GM21423 (cell line): Measurements from ENCODE around the gene HMCN2.
"Not testable (repeated sequence)": the region's sequence is repeated elsewhere in the genome, so short reads cannot be mapped to it uniquely, and the experiment has no call there.

Experiments used
- ATAC-seq: cut with Tn5 transposase; IDR thresholded peaks from one replicate; pipeline ENCODE4 v1.9.1; 2021; ENCODE audit warnings: mild to moderate bottlenecking, moderate library complexity; ENCODE audit not compliant: unreplicated experiment

Gene HMCN2

DNA sequence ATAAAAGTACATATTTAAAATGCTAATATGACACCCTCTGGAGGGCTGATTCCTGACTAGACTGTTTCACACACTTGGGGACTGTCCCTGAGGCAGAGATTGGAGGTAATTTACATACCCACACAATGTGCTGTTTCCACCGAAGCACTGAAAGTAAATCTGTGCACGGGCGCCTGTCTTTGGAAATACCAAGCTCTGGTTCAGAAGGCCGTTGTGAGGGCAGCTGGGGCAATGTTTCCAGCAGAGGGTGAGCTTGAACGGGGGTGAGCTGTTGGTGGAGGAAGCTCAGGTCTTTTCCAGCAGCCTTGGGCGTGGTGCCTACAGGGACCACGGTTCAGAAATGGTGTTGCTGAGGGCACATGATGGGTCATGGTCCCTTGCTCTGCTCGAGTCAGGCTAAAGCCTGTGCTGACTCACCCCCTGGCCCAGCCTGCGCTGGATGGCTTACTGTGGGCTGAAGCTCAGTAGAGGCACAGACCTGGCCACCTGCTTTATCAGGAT lies 25.8 kb upstream of the HMCN2 start:
- peak; percentile 48 for ATAC-seq

DNA sequence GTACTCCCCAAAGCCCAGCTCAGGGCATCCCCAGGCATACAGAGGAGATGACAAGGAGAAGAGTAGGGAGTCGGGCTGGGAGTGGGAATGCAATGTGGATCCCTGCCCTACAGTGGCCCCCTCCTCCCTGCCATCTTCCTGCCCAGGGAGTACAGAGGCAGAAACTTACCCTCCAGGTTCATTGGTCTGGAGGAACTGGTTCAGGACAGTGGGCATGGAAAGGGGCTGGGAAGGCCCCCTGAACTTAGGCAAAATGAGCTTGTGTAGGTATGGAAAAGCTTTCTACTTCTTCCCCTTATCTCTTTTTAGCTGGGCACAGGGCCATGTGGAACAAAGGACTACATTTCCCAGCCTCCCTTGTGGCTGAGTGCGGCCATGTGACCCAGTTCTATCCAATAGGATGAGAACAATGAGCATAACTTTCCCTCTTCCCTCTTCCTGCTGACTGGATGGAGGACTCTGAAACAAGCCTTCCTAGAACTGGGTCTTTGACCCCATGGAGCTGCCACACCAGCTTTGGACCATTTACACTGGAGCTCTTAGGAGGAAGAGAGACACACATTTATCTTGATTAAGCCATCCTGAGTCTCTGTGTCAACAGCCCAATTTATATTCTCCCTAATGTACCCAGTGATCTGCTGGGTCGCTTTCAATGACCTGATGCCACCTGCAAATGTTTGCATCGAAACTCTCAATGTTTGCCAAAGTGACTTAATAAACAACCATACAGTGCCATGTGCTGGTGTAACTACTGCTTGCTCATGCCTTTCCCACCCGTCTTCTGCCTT lies 25.0 kb upstream of the HMCN2 start:
- no peak for ATAC-seq

DNA sequence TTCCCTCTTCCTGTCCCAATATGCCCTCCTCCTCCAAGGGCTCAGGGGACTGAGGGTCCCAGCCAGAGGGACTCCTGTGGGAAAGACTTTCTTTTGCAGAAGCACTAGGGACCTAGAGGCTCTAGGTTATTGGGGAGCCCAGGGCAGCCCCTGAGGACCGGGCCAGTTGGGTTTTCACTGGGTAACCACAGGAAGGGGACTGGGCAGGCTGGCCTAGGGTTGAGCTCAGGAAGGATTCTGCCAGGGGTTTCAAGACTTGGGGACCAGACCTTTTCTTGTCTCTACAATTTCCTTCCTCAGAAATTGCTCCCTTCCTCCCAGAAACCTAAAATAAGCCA lies 24.4 kb upstream of the HMCN2 start:
- no peak for ATAC-seq

DNA sequence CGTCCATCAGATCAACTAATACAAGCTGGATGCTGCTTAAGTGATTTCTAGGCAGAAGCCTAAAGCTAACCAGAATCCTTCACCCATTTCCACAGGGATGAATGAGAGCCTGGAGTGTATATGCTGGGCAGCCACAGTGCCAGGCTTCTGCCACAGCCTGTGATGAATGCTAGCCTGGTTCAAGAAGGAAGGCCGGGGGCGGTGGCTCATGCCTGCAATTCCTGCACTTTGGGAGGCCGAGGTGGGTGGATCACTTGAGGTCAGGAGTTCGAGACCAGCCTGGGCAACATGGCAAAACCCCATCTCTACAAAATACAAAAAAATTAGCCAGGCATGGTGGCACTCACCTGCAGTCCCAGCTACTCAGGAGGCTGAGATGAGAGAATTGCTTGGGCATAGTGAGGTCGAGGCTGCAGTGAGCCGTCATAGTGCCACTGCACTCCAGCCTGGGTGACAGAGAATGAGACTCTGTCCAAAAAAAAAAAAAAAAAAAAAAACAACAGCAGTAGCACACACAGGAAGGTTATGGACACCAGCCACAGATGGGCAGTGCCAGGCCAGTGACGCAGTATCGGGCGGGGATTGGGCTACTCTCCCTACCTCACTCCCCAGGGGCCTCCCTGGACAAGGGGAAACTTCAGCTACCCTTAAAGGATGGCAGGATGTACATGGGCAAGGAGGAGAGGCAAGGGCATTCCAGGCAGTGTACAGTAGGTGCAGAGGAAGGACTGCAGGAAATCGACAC lies 23.1 kb upstream of the HMCN2 start:
- no peak for ATAC-seq

DNA sequence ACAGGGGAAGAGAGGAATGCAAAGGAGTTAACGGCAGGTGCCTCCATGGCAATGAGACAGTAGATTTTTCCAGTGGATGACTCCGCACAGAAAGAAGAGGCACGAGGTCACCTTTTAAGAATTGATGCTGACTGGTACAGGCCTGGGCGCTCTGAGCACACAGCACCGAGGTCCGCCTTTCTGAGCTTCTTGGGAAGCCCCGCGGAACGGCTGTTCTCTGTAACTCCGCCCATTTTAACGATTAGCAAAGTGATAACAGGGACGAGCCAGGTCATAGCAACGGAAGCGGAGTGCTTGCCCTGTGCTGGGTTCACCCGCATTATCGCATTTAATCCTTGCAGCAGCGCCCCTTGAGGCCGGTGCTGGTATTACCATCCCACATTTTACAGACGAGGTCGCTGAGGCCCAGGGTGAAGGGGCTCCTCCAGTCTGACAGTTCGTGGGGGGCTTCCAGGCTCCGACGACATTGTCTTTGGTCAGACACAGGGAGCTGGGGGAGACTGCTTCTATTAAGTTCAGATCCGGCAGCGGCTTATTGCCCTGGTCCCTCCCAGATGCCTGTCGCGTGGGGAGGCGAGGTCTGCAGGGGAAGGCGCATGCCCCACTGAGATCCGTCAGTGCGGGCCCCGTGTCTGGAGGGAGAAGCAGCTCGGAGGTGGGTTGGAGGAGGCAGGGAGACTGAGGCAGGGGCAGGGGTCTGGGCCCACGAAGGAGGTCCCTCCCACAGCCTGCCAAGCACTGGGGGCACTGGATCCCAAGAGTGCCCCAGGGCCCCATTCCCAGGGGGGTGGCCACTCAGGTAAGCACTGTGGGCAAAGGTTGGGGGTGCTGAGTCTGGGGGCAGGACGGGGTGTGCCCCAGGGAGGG lies 22.3 kb upstream of the HMCN2 start:
- ATAC-seq: peak; percentile 48

DNA sequence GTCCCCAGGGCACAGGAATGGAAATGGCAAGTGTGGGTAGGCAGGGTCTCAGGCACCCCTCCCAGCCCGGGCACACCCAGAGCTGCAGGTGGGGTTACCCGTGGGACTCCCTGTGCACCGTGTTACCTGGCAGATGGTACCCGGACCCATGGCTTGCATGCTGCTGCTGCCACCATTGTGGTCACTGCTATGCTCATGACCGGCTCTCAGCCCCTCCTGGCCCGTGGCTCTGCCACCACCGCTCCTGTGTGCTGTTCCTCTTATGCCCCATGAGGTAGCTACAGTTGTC lies 21.7 kb upstream of the HMCN2 start:
- no peak for ATAC-seq

DNA sequence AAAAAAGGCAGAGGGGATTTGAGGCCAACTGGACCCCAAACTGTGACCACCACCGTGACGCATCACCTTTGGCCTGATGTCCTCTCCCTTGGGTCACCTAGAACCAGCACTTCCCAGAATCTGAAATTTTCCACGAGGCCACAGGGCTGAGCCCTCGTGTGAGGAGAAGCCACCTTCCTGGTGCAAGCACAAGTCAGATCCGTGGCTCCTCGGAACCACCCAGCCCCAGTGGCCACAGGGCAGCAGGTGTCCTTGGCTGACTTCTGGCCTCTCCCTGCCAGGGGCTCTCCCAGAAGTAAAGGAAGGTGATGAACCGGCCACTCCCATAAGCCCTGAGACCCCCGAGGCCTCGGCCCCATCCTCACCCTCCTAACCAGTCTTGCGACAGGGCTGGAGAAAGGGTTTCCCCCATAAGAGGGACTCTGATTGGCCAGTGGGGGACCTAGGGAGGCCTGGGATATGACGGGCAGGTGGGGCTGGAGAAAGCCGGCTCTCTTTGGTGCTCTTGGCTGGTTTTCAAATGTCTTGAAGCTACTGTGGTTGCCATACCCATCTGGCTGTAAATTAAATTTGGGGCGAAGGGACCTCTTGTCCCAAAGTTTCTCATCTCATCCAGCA lies 20.9 kb upstream of the HMCN2 start:
- ATAC-seq: no peak

DNA sequence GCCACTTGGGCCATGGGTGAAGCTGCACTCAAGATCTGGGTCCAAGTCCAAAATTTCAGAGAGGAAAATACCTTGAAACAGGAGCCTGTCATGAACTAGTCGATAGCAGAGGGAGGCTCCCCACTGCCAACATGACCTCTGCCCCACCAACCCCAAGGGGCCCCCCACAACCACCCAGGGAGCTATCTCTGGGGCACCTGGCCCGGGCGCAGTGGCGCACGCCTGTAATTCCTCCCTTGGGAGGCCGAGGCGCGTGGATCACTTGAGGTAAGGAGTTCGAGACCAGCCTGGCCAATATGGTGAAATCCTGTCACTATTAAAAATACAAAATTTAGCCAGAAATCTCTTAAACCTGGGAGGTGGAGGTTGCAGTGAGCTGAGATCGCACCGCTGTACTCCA lies 20.1 kb upstream of the HMCN2 start:
- ATAC-seq: no peak

DNA sequence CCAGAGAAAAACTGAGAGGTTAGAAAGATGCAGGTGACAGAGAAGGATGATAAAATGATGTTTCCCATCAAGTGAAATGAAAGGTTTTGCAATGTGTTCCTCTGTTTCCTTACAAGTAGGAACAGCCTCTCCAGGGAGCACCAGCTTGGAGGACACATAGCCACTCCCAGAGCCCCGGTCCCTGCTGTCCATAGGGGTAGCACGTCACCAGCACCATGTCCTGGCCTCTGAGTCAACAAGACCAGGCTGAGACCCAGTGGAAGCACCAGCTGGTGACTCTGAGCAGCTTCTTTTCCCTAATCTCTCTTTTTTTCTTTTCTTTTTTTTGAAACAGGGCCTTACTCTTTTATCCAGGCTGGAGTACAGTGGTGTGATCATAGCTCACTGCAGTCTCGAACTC lies 19.4 kb upstream of the HMCN2 start:
- ATAC-seq: no peak

DNA sequence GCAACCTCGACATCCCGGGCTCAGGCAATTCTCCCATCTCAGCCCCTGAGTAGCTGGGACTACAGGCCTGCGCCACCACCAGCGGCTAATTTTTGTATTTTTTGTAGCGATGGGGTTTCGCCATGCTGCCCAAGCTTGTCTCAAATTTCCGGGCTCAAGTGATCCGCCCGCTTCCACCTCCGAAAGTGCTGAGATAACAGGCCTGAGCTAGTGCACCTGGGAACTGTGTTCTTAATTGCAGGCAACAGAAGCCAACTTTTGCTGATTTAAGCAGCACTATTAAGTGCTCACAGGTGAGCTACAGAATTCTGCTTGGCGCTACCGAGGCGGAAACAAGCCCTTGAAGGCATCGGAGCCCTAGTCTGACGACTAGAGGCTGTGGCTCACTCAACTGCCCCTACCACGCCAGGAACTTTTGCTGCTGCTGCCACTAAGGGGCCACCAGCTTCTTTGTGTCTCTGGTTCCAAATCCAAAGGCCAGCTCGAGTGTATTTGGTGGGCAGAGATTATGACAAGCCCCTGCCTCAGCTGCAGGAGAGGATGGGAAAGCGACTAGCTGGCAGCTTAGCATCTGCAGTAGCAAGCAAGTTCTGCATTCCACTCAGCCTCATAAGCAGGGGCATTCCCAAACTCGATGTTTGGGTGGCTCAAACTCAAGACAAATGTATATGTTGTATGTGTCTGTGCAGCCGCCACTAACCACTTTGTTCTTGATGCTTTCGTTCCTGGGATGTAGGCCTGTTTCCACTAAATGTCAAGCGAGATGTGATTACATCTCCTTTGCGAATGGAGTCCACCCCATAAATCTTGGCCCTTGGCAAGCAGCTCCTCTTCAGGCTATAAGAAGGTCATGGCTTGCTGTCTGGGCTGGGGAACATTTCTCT lies 10.6 kb upstream of the HMCN2 start:
- ATAC-seq: no peak

DNA sequence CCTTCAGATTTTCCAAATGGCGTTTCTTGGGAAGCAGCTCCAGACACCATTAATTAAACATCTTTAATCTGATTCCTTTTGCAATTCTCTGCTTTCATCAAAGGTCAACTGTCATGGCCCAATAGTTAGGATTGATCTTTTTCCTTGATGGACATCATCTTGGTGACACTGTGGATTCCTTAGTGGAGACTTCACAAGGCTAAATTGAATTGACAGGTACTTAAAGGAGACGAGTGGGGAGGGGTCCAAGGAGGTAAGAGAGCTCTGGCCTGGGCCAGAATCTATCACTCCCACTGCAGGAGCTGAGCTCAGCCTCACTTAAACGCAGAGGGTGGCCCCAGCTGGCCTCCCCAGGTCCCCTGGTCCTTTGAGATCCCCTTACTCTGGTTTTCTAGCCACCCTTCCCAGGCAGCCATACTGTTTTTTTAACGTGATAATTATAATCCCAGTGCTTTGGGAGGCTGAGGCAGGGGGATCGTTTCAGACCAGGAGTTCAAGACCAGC lies 9.9 kb upstream of the HMCN2 start:
- no peak for ATAC-seq

DNA sequence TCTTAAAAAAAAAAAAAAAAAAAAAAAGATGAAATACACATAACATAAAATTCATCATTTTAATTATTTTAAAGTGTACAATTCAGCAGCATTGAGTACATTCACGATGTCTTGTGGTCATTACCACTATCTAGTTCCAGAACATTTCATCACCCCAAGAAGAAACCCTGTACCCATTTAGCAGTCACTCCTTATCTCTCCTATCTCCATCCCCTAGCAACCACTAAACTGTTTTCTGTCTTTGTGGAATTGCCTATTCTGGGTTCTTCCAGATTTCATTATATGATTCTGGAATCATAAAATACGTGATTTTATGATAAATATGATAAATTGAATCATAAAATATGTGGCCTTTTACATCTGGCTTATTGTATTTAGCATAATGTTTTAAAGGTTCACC lies 8.9 kb upstream of the HMCN2 start:
- ATAC-seq: no peak

DNA sequence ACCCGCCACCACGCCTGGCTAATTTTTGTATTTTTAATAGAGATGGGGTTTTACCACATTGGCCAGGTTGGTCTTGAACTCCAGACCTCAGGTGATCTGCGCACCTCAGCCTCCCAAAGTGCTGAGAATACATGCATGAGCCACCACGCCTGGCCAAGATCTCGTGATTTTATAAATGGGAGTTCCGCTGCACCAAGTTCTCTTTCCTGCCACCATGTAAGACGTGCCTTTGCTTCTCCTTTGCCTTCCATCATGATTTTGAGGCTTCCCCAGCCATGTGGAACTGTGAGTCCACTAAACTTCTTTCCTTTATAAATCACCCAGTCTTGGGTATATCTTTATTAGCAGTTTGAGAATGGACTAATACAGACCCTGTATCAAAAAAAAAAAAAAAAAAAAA lies 7.4 kb upstream of the HMCN2 start:
- not testable (repeated sequence) for ATAC-seq

DNA sequence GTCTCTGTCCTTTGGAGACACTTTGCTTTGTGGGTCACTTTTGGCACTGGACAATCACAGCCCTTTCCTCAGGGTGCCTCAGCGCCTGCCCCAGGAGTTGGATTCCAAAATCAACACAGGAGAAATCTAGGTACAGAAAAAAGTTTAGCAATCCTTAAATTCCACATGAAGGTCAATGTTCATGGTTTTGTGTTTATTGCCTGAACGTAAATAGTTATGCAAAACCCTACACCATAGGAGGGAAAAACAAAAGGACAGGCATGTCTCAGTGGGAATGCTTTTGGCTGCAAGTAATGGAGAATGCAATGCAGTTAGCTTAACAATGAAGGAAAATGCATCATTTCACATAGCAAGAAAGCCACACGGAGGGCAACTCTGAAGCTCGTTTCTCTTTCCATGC lies 6.5 kb upstream of the HMCN2 start:
- ATAC-seq: no peak

DNA sequence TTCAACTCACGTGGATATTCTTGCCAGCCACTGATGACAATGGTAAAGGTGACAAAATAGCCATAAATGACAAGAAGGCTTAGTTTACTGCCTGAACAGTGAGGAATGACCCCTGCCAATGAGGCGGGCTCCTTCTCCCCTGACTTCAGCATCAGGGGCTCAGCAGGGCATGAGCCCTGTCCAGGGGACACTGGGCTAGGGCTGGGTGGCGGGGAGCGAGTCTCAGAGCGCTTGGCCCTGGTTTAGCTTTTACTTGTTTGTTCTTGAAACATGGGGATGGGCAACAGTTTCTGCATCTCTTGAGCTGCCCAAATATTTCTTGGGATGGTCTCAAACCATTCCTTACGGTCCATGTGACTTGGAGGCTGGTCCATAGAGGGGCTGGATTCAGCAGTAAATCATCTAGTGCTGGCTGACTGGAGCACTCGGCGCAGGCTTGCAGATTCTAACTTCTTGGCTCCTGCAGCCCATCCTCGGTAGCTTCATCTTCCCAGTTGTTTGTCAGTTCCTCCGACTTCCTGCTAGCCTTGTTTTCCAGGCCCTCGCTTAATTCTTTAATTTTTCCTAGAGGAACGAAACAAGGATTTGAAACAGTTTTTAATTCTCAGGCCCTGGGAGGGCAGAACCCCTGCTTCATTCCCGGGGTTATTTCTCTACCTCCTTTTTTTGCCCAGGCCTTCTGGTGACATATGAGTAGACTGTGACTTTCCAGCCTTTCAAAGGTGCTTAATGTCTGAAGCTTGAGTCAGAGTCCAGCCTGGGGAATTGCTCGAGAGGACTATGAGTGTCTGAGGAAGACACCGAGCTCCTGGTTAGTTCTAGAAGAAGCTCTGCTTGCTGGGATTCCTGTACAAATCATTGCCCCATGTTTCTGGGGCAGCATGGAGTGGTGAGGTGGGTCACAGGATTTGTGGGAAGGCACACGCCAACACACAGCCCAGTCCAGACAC lies 4.5 kb upstream of the HMCN2 start:
- no peak for ATAC-seq

DNA sequence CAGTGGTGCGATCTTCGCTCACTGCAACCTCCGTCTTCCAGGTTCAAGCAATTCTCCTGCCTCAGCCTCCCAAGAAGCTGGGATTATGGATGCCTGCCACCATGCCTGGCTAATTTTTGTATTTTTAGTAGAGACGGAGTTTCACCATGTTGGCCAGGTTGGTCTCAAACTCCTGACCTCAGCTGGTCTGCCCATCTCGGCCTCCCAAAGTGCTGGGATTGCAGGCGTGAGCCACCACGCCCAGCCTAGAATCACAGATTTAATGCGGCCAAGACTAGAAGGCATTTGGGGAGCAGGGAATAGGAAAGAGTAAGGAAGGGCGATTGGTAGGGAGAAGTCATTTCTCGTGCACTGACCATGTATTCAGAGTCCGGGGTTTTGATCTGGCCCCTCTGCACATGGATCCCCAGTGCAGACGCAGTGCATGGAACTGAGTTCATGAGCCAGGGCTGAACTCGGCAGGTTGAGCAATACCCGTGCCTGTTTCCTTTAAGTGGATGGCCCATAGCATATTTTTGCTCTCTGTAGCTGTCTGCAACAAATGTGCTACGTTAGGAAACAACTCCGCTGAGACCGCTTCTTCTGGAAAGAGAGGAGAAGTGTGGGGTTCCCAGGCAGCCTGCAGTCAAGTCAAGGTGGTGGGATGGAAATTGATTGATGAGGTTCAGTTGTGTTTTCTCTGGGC lies 3.4 kb upstream of the HMCN2 start:
- ATAC-seq: no peak

DNA sequence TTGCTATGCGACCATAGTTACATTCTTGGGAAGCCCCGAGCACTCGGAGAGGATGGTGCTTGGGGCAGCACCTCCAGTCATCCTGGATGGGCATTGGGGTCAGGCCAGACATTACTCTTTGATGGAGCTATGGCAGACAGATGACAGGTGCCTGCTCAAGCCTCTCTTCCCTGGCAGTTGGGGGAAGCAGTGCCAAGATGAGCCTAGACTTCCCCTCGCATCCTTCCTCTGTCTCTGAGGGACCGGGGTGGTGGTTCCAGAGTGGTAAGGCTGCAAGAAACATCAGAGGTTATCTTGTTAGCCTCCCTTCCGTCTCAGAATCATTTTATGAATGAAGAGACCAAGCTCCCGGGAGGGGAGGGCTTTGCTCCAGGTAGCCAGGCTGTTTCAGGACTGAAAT lies 2.8 kb upstream of the HMCN2 start:
- no peak for ATAC-seq

DNA sequence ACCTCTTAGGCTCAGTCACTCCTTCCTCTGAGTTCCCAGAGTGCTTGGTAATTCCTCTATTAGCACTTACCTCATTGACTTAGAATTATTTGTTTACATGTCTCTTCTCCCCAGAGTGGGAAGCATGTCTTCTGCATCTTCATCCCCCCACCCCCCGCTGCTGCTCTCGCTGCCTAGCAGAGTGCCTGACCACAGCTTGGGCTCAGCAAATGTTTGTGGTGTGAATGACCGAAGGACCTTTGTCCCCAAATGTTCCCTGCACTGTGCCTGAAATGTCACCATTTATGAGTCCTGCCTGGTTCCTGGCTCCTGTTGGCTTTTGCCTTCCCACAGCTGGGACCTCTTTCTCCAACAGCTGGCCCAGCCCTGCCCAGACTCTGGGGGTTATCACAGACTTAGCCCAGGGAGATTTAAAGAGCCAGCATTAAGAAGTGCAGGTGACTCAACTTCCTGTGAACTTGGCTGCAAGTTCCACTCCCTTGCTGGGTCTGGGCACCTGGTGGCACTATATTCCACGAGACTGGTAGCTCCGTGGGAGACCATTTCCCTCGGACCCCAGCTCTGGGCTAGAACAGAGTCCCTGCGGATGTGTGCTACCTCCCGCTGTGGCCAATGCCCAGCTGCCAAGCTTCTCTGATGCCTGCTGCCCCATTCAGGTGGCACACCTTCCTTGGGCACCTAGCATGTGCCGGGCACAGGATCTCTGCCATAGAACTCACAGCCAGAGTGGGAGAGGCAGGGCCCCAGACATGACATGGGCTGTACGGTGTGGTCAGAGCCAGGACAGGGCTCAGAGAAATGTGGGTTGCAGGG lies 1.8 kb upstream of the HMCN2 start:
- no peak for ATAC-seq
